GM23248 (cell line): ENCODE data around the gene NOS1.

Experiments
- EZH2 ChIP-seq: fragments of 200-600 bp; sonication (generic); IDR thresholded peaks from 2 replicates; pipeline ENCODE4 v1.6.1; 2018; ENCODE audit warnings: antibody characterized with exemption, mild to moderate bottlenecking; ENCODE audit not compliant: insufficient read depth, poor library complexity, severe bottlenecking
- EZH2phosphoT487 ChIP-seq: fragments of 200-600 bp; sonication (generic); IDR thresholded peaks from 2 replicates; pipeline ENCODE4 v1.6.1; 2018; ENCODE audit warnings: antibody characterized with exemption, moderate library complexity, mild to moderate bottlenecking, low read depth; ENCODE audit not compliant: insufficient read depth

DNA sequence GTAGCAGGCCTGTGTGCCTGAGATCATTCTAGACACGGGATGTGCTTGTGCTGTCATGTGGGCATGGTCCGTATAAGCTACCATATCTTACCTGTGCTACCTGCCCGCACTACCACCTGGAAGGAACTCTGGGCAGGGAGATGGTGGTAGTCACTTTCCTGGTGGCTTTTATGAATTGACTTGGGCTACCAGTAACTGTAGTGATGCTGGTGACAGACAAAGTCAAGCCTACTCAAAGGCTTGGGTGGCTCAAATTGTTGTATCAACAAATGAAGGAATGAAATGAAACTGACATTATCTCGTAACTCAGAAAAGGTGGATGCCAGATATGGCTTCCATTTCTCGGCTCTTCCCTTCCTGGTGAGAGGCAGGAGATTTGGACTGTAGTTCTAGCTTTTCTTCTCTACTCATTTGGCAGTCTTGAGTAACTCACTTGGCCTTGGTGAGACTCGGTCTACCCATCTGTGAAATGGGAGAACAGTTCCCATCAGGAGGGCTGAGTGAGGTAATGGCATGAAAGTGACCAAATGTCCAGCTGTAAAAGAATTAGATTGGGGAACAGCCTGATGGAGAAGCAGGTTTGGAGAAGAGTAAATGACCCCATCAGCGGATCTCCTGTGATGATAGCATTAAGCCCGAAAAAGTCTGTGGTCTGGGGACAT is 81.3 kb downstream of the NOS1 start:
- TF ChIP-seq EZH2 (no peak), EZH2phosphoT487 (no peak)
